T-helper 9 cell (primary cell): ENCODE results near the gene GRIK2.

Experiments used
- DNase-seq: peaks from one replicate; pipeline ENCODE4 v3.0.0-alpha.2; 2020

The GRIK2 gene

GRCh38 chr6:101806241-101806640 lies 412.7 kb downstream of the GRIK2 start:
- DNase-seq: no peak

- DNase-seq: no peak
These were observed 417.6 kb downstream of the GRIK2 start for GRCh38 chr6:101811108-101811507.

DNA sequence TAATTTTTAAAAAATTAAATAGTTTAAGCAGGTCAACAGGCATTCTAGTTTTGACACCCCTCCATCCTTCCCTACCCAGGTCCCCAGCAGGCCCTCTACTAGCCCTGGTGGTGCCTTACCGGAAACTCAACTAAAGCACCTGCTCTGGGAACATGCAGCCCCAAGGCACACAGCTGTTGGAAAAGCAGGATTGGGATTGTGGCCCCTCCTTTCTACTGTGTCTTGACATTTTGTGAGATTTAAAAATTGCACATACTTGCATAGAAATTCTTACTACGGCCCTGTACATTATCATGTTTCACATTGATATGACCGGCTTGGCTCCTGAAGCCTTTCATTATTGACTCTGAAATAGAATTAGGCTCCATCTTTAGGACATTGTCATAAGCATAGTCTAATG lies 423.2 kb downstream of the GRIK2 start:
- DNase-seq: no peak

DNA sequence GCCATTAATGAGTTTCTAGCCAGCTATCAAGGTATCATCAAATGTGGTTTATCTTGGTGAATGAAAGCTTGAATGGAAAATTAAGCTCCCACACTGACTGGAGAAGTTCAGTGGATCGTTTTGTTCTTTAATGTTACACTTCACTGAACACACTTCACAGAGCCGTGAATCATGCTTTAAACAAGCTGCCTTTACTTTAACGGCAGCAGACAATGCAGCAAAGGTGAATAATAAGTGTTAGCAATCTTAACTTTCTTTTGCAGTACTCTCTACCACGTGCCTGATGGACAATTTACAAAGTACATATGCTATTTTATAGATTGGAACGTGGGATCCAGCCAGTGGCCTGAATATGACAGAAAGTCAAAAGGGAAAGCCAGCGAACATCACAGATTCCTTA lies 424.5 kb downstream of the GRIK2 start:
- DNase-seq: no peak

DNA sequence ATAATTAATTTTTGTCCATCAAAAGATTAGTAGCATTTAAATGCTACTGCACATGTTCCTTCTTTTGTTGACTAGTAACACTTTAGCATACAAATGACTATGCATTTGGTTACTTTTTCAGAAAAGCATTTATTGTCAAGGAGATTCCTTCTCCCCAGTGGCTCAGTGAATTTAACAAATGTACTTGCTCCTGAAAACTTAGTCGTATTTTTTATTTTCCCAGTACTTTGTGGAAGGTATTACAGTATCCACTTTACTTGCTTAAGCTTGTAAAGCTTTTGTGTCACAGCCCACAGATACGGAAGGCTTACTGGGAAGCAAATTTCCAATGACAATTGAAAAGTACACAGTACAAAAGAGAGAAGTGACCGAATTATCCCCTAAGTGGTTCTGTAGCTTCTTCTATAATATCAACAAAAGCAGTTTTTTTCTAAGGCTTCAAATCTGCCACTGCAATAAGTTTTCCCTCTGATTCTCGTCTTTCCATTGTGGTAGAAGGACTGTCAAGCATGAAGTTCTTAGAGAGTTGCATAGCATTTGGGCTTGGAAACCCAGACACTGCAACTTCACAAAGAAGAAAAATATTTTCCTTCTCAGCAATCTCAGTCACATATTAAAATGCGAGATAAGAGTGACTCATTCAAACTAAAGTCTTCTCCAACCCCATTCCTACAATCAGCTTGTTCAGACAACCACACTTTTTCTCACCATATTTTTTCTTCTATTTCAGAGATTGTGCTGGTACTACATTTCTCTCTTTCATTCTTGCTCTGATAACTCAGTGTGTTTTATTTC lies 431.2 kb downstream of the GRIK2 start:
- DNase-seq: no peak

GRCh38 chr6:101826269-101826668 lies 432.8 kb downstream of the GRIK2 start:
- DNase-seq: no peak

- no peak for DNase-seq
These were observed 433.2 kb downstream of the GRIK2 start for GRCh38 chr6:101826678-101827077.

- no peak for DNase-seq
These were observed 437.1 kb downstream of the GRIK2 start for GRCh38 chr6:101830501-101831031.

GRCh38 chr6:101832371-101832770 lies 438.9 kb downstream of the GRIK2 start:
- DNase-seq: no peak

DNA sequence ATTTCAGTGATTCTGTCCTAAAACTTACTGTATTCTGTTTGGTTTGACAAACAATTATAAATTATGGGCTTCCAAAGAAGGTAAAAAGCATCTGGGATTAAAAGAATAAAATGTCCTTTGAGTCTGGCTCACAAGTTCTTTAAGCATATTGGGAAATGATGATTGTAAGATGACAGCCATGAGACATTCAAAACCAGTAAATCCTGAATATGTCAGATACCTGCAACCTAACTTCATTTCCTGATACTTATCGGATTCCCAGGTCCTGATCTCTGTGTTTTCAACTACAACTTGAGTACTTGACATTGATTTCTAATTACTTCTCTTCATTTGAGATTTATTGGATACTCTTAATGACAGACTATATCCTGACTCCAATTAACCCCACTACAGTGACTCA lies 446.6 kb downstream of the GRIK2 start:
- no peak for DNase-seq

GRCh38 chr6:101845172-101845571 lies 451.7 kb downstream of the GRIK2 start:
- DNase-seq: no peak

GRCh38 chr6:101845621-101846020 lies 452.1 kb downstream of the GRIK2 start:
- DNase-seq: no peak

DNA sequence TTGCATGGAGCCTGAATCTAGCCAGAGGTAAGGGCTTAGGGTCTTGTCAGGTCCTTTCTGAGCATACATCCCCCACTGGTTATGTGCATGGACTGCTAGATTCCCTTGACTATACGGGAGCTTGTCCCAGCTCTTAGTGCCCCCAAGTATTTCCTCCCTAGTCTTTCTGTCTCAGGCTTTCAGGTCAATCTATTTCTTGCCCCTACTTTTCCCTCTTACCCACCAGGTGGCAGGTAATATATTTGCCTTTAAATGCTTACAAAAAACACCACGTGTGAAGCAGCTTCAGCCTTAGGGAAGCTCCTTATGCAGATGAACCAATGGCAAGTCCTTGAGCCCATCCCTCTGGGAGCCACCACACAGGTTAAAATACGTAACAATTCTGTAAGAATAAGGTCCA lies 454.2 kb downstream of the GRIK2 start:
- no peak for DNase-seq

GRCh38 chr6:101851911-101852310 lies 458.4 kb downstream of the GRIK2 start:
- no peak for DNase-seq

GRCh38 chr6:101853231-101854085 lies 459.9 kb downstream of the GRIK2 start:
- DNase-seq: no peak

DNA sequence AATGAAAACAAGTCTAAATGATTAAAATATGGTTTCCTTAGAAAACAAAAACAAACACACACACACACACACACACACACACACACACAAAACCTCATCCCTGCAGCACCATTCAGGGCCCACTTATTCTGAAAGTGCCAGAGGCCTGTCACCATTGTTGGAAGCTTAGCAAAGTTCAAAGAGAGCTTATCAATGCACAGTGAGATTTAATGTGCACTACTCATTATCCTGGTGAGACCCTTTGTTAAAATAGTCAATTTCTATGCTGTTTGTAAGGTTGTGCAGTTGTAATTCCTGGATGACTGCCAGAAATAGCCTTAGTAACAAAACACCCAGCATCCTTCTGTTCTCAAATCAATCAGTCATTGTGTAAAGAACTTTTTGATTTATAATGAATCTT lies 482.9 kb downstream of the GRIK2 start:
- no peak for DNase-seq

- no peak for DNase-seq
These were observed 485.2 kb downstream of the GRIK2 start for GRCh38 chr6:101878554-101879276.

DNA sequence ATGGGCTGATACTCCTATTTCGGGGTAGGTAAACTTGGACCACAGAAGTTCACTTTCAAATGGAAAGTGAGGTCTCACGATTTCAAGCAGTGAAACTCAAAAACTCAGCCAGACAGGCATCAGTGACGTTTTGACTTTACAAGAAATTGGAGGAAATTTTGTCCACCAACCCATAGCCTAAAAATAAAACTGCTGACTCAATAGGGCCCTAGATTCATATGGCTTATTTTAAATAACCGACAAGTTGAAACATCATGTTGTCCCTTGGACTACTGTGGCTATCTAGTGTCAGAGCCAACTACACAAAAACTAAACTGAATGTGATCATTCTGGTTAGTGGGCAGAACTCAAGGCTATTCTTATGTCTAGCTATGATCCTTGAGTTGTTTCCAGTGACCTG lies 486.3 kb downstream of the GRIK2 start:
- no peak for DNase-seq

DNA sequence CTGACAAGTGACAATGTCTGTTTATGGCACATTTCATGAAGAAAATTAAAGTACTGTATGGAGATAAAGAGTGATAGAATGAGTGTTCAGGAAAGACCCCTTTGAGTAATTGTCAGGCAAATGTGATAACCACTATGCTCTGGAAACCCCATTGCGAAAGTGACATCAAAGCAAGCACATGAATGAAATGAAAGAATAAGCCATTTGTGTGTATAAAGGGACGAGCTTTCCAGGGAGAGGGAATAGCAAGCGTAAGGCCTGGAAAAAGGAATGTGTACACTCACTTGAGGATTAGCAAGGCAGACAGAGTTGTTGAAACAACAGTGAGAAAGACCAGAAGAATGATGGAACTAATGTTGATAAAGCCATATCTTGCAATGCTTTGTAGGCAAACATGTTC lies 490.0 kb downstream of the GRIK2 start:
- no peak for DNase-seq

DNA sequence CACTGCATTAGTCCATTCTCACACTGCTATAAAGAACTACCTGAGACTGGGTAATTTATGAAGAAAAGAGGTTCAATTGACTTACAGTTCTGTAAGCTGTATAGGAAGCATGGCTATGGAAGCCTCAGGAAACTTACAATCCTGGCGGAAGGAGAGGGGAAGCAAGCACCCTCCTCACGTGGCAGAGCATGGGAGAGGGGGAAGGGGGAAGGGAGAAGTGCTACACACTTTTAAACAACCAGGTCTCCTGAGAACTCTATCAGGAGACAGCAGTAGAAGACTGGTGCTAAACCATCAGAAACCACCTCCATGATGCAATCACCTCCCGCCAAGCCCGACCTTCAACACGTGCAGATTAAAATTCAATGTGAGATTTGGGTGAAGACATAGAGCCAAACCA lies 494.0 kb downstream of the GRIK2 start:
- no peak for DNase-seq

- no peak for DNase-seq
These were observed 514.1 kb downstream of the GRIK2 start for GRCh38 chr6:101907356-101908217.

DNA sequence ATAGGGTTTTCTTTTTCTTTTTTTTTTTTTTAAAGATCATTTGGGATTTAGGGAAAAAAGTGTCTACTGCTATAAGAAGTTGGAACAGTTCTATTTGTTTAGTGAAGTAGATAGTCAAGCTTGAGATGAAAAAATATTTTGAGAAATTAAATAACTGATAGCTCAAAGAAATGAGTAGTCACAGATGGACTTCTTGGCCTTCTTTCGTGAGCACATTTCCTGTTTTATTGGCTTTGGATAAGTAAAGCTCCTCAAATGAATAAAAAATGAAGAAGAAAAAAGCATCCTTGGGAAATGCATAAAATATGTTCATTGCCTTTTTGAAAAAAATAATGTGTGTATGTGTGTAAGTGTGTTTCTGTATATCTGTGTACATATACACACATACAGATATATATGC lies 515.9 kb downstream of the GRIK2 start:
- DNase-seq: no peak
